ENCODE data around the gene PRSS8.
"Not testable (repeated sequence)": the region's sequence is repeated elsewhere in the genome, so short reads cannot be mapped to it uniquely, and the experiment has no call there.

The PRSS8 gene

DNA sequence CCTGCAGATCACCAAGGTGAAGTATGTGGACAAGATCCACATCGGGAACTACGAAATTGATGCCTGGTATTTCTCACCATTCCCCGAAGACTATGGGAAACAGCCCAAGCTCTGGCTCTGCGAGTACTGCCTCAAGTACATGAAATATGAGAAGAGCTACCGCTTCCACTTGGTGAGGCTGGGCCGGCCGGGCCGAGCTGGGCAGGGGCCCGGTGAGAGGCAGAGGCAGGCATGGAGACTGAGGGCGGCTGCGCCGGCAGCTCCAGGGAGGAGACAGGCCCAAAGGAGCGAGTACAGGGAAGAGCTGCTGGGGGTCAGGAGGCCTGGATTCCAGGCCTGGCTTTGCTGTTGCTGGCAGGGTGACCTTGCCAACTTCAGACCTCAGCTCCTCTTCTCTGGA lies 8.3 kb downstream of the PRSS8 start:
- DNase-seq: no peak

DNA sequence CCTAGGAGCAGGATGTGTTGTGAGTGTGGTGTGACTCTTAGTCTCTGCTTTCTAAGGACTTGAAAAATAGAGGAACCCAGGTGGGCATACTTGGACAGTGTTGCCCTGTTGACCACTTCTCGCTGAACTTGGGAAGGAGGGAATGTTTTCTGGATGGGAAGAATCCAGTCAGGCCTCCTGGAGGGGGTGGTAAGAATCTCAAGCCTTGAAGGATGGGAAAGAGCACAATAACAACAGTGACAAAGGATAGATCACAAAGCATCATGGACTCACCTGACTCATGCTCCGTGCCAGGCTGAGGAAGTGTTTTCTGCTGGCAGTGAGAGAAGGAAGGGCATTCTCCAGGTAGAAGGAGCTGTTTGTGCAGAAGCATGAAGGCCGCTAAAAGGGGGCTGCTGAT lies 9.7 kb downstream of the PRSS8 start:
- DNase-seq: no peak

DNA sequence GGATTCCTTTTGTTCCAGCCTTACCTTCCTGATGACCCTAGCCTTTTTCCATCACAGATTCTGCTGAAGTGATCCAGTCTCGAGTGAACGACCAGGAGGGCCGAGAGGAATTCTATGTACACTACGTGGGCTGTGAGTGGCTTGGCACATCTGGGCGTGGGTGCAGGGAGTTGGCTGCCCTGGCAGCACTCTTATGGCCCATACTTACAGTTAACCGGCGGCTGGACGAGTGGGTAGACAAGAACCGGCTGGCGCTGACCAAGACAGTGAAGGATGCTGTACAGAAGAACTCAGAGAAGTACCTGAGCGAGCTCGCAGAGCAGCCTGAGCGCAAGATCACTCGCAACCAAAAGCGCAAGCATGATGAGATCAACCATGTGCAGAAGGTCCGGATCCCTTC lies 15.4 kb downstream of the PRSS8 start:
- DNase-seq: no peak

DNA sequence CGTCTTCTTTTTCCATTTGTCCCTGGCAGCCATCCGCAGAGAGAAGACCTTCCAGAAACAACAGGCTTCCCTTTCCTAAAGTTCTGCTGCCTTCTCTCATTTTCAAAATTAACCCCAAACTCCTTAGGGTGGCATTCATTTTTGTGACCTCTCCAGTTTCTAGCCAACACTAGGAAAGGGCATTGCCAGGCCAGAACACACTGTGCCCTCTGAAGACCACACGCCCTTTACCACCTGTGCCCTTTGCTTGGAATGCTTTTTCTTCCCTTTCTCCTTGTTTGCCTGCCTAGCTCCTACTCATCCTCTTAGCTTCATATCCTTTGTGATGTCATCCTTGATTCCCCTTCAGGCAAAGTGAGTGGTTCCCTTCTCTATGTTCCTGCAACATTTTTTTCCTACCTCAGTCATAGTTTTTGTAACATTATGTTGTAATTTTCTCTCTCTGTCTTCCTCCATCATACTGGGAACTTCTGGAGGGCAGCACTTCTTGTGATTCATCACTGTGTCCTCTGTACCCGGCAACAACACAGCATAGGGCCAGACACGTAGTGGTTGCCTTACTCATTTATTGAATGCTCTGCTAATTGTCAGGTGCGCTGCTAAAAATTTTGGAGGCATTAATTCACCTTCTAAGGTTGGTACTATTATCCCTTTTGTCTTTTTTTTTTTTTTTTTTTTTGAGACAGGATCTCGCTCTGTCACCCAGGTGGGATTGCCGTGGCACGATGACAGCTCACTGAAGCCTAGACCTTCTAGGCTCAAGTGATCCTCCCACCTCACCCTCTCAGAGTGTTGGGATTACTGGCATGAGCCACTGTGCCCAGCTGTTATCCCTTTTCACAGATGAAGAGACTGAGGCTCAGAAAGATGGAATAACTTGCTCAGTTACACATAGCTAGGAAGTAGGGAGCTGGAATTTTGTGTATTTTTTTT lies 17.0 kb downstream of the PRSS8 start:
- DNase-seq: peak; percentile 86 to 96

DNA sequence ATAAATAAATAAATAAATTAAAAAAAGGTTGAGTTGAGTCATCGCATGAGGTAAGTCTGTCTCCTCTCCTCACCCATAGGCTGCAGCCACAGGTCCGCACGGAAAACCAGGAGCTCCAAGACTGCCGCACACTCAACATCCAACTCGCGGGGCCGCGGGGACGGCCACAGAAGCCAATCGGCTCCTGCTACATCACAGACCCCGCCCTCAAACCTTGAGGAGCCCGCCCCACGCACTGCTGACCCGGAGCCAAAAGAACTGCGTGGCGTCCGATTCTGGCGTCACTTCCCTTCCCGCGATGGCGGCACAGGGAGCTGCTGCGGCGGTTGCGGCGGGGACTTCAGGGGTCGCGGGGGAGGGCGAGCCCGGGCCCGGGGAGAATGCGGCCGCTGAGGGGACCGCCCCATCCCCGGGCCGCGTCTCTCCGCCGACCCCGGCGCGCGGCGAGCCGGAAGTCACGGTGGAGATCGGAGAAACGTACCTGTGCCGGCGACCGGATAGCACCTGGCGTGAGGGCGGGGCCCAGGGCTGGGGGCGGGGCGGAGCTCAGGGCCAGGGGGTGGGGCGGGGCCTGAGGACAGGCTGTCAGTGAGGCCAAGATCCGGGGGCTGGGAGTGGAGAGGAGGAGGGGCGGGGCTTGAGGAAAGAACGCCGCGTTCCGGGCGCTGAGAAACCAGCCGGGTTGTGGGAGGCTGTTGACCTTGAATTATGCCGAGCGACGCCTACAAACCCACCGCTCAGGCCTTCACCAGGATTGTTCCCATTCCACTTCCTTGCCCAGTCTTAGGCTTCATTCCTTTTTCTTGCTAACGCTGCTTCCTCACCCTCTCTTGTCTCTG lies 17.9 kb downstream of the PRSS8 start, which contains the start of gene KAT8:
KAT8 (plus strand) TSS at position 281 of the 839 bp plus-strand sequence; CDS start at position 299, 18 bp downstream.
- DNase-seq: peak; percentile 98 to 99

DNA sequence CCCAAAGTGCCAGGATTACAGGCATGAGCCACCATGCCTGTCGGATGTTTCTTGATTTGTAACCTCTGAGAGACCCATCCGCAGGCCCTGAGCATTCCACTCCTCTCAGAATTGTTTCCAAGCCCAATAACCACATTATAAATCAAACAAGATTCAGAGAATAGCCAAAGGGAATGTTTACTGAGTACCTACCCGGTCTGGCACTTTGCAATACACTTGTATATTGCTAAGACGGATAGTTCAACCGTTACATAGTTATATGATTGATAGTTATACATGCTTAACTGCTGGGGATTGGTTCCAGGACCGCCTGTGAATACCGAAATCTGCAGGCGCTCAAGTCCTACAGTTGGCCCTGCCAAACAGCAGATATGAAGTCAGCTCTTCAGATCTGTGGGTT lies 21.1 kb downstream of the PRSS8 start:
- no peak for DNase-seq

DNA sequence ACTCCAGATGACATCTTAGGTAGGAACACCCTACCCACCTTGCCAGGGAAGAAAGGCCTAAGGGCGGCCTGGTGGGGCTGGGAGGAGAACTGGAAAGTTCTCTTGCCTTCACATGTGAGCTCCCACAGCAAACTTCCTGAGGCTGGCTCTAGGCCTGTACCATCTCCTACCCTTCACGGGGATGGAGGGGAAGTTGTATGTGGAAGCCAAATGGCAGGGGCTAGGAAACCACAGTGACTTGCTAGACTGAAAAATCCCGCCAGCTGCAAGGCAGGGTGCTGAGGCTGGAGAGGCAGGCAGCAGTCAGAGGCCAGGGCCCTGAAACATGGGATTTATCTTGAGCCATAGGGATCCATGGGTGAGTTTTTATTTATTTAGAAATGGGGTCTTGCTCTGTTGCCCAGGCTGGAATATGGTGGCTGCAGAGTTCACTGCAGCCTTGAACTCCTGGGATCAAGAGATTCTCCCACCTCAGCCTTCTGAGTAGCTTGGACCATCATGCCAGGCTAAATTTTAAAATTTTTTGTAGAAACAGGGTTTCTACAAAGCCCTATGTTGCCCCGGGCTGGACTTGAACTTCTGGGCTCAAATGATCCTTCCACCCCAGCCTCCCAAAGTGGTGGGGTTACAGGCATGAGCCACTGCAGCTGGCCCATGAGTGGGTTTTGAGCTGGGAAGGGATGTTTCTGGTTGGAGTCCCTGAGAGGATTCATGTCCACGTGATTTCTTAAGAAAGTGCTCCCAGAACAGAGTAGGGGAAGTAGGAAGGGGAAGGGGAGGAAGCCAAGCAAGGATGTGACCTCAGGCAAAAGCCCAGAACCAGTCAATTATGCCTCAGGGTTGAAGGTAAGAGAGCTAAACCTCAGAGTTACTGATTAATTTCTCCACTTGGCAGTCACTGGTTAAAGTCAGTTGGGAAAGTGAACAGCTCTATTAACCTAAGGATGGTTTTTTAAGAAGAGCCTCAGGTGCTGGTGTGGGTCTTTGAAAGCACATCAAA lies 22.1 kb downstream of the PRSS8 start:
- DNase-seq: peak; percentile 84 to 94

DNA sequence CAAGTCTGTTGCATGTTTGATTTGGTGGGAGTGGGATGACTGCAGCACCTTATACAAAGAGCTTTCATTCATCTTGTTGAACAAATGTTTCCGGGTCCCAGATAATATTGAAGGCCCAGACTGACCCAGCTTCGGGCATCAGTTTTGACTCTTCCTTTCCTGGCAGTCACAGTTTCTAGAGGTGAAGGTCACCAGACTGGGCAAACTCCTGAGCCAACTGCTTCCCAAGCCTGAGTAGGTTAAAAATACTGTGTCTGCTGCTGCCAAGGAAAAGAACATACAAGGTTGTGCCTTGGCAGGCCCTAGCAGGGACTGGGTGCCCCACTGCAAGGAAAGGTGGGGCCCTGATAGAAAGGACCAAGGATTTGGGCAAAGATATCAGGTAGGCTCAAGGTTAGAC lies 22.8 kb downstream of the PRSS8 start:
- DNase-seq: no peak

DNA sequence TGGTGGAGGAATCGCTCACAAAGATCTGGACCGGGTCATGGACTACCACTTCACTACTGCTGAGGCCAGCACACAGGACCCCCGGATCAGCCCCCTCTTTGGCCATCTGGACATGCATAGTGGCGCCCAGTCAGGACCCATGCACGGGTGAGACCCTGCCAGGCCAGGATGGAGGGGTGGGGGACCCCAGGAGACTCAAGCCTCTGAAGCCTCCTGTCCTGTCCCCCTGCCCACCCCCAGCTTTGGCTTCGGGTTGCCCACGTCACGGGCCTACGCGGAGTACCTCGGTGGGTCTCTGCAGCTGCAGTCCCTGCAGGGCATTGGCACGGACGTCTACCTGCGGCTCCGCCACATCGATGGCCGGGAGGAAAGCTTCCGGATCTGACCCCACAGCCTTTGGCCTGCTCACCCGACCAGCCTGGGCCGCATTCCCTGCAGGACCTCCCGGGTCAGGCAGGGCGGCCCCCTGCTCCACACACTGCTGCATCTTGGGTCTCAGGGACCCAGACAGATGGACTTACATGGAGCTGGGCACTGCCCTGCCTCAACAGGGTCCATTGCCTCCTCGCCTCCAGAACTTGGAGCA lies 23.6 kb downstream of the PRSS8 start:
- no peak for DNase-seq

DNA sequence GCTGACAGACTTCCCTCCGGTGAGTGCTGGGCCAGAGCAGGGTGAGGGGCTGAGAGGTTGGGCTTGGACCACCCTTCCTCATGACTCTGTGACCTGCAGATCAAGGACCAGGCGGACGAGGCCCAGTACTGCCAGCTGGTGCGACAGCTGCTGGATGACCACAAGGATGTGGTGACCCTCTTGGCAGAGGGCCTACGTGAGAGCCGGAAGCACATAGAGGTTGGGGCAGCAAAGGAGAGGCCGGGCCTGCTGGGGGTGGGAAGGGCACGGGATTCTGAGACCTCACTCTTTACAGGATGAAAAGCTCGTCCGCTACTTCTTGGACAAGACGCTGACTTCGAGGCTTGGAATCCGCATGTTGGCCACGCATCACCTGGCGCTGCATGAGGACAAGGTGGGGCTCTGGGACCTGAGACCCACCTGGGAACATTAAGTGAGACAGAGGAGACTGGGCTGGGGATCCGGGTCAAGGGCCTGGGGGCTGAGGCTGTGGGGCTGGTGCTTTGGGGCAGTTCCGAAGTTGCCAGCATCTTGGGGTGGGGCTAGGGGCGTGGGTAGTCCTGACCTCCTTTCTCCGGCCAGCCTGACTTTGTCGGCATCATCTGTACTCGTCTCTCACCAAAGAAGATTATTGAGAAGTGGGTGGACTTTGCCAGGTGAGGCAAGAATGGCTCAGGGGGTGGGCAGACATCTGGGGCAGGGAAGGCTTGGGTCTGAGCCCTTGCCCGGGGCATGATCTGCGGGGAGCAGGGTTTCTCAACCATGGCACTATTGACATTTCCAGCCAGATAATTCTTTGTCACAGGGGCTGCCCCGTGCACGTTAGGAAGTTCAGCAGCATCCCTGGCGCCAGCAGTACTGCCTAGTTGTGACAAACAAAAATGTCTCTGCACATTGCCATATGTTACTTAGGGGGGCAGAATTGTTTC lies 25.2 kb downstream of the PRSS8 start:
- no peak for DNase-seq

DNA sequence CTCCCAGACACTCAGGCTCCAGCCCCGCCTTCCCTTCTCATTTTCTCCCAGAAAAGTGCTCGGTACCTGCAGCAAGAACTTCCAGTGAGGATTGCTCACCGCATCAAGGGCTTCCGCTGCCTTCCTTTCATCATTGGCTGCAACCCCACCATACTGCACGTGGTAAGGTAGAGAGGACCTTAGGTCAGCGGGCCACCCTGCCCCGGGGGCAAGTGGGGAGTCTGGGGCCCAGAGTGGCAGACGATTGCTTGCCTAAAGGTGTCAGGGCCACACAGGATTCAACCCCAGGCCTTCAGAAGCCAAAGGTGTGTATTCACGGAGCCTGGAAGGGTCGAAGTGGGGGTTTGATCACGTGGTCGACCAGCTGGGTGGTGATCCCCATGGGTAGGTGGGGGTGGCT lies 25.9 kb downstream of the PRSS8 start:
- no peak for DNase-seq

DNA sequence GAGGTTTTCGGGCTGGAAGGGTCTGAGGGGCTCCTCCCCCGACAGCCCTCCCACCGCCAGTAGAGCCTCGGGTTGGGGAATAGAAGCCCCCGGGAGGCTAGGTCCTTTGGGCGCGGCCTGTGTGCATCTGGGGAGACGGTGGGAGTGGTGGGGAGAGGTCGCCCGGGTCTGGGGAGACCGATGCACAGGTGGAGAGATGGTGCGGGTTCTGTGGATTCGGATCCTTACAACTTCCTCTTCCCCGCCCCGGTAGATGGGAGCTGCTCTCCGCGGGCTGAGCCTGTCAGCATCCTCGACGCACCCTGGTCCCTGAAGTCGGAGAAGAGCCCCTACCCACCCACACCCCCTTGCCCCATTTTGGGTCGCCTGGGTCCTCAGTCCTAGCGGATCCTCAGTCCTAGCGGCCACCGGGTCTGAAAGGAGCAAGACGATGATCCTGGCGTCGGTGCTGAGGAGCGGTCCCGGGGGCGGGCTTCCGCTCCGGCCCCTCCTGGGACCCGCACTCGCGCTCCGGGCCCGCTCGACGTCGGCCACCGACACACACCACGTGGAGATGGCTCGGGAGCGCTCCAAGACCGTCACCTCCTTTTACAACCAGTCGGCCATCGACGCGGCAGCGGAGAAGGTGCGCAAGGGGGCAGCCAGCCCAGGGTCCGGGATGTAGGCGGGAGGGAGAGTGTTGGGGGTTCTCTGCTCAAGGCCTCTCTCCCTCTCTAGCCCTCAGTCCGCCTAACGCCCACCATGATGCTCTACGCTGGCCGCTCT lies 26.6 kb downstream of the PRSS8 start:
- no peak for DNase-seq

DNA sequence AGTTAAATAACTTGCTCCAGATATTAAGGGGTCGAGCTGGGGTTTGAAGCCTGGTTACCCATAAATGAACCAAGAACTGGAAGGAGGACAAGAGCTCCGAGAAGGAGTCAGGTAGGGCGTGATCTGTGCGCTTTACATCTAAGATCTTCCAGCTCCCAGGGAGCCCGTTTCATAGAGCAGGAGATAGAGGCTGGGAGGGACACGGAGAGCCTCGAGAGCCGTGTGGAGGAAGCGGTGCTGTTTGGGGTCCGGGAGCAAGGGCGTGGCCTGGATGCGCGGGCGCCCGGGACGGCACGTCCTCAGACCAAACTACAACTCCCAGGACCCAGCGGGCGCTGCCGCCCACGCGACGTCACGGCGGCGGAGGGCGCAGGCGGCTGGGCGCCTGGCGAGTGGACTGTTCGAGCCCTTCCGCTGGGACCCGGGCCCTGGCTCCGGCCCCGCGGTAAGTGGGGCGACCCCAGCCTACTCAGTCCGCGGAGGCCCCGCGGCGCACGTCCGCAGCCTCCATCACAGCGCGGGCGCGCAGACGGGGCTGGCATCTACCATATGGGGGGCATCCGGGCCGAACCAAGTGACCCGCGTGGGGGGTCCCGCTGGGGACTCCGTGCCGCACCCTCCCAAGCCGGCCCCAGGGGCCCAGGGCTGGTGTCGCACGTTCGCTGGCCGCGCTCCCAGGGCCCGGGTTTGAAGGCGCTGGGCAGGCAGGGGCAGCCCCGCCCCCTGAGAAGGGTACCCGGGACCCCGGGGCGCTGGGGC lies 27.3 kb downstream of the PRSS8 start, which contains the start of gene BCKDK:
BCKDK (plus strand) TSS at position 352 of the 759 bp plus-strand sequence. CDS start 838 bp downstream, outside the sequence.
- DNase-seq: peak; percentile 72 to 84

DNA sequence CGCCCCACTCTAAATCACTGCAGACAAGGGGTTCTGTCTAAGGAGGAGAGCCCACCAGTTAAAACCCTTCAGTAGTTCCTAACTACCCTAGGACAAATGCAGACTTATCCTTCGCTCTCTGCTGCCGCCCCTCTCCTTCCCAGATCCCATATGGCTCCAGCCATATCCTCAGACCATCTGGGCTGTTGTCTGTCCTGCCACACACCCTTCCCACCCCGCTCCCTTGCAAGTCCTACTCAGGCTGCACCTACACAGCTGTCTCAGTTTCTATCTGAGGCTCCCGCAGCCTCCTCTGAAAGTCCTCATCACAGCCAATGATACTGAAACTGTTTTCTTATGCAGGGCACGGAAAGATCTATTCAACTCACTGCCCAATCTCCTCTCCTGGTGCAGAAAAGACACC lies 28.1 kb downstream of the PRSS8 start:
- DNase-seq: no peak

DNA sequence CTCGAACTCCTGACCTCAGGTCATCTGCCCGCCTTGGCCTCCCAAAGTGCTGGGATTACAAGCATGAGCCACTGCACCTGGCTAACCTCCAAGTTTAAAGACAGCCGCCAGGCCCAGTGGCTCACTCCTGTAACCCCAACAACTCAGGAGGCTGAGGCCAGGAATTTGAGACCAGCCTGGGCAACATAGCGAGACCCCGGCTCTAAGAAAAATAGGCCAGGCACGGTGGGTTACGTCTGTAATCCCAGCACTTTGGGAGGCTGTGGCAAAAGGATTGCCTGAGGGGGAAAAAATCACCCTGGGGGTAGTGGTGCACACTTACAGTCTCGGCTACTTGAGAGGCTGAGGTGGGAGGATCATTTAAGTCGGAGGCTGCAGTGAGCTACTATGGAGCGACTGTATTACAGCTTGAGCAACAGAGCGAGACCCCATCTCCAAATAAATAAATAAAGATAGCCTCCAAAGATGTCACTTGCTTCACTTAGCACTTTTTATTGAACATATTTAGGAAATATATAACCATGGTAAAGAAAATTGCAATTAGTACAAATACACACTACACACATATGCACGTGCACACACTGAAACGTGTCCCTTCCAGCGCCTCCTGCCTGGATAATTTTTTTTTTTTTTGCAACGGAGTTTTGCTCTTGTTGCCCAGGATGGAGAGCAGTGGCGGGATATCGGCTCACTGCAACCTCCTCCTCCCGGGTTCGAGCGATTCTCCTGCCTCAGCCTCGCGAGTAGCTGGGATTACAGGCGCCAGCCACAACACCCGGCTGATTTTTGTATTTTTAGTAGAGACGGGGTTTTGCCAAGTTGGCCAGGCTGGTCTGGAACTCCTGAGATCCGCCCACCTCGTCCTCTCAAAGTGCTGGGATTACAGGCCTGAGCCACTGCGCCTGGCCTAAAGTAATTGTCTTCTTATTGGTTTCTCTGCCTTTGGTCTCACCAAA lies 28.7 kb downstream of the PRSS8 start:
- DNase-seq: no peak

DNA sequence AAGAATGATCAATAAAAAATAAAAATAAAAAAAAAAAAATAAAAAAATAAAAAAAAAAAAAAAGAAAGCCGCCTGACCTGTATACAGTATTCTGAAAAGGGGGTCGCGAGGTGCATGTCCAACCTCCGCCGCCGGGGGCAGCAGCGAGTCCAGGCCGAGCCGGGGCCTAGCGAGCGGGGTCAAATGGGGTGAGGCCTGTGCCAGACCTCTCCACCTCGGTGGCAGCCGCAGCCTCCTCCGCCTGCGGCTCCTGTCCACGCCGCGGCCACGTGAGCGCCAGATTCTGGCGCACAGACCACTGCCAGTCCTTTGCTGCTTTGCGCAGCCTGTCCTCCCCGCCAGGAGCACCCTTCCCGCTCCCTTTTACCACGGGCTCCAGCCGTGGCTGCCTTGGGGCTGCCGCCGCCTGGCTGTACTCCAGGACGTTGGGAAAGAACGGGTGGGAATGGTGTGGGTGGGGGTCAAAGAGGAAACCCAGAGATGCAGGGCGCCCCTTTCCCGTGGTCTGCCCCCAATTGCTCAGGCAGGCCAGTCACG lies 29.8 kb downstream of the PRSS8 start:
- peak; percentile 64 to 85 for DNase-seq

DNA sequence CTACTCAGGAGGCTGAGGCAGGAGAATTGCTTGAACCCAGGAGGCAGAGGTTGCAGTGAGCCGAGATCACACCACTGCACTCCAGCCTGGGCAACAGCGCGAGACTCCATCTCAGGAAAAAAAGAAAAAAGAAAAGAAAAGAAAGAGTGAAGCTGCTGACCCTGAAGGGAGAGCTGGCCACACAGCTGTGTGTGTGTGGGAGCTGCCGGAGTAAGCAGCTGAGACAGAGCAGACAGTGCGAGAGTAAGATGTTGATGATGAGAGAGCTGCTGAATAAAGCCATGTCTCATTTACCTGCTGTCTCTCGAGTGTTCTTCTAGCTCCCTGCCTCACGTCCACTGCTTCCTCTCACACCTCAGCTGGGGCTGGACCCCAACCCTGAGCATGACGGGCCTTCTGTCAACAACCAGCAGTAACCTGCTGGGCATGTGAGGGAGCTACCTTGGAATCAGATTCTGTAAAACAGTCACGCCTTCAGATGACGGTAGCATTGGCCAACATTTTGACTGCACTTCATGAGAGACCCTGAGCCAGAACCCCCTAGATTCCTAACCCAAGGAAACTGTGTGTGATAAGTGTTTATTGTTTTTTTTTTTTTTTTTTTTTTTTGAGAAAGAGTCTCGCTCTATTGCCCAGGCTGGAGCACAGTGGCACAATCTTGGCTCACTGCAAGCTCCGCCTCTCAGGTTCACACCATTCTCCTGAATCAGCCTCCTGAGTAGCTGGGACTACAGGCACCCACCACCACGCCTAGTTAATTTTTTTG lies 34.5 kb downstream of the PRSS8 start:
- DNase-seq: not testable (repeated sequence)

Data from inflammatory macrophage treated with lipopolysaccharide for 1 hour (primary cell).